GM19395 (cell line): ENCODE data around the gene LYPD1.

Experiments used
- ATAC-seq: cut with Tn5 transposase; IDR thresholded peaks from one replicate; pipeline ENCODE4 v1.9.1; 2021; ENCODE audit warnings: mild to moderate bottlenecking, moderate library complexity; ENCODE audit not compliant: unreplicated experiment

Gene LYPD1

DNA sequence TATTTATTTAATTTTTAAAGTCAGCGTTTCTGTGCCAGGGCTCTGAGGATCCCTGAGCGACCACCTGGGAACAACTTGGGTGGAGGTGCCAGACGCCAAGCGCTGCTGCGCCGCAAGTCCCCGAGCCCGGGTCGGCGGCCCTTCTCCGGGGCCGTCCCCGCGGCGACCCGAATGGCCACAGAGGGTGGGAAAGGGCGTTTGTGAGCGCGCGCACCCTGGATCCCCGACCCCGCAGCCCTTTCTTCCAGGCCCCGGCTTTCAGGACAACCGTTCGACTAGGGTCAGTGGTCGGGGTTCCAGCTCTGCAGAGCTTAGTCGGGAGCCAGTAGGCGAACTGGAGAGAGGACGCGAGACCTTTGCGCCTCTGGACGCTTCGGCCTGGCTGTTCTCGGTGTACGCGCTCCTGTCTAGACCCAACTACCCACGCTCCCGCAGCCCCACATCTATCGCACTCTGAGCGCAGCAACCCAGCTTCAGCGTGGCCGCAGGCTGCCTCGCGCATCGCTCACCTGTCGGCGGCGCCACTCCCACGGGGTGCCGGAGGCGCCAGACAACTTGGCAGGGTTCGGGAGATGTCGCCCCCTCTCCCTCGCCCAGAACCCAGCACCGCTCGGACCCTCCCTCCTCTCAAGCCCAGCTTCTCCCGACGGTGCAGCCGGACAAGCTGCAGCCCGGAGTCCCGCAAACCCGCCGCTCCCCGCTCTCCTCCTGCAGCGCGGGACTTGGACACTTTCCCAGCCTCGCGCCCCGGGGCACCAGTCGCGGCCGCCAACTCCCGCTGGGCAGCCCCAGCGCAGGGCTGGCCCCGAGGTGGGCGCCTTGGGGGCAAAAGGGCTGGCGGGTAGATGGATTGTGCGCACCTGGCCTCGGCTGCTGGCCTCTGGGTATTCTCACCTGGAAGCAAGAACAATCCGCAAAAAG is 758 bp downstream of the LYPD1 start:
- ATAC-seq: no peak

DNA sequence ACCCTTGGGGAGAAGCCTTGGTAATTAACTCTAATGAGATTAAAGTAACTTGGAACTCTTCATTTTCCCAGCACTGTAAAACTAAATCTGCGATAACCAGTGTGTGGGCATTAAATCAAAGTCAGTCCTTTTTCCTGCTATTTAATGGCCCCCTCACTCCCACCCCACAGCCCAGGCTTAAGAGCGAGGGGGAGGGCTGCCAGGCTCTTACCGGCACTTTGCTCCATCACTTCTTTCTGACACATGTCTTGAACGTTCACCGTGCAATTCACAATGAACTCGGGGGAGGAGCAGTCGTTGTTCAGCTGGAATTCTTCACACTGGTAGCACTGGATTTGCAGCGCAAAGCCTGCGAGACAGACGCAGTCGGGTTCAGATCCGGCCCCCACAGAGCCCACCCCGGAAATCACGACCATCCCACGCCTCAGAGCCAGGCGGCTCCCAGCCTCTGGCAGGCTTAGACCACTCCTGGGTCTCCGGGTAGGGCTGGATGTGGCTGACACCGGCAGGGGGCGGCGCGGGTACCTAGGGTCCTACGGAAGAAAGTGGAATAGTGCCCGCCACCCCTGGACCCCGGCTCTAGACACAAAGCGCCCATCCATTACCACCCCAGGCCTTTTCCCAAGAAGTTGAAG is 1.7 kb downstream of the LYPD1 start:
- ATAC-seq: no peak

DNA sequence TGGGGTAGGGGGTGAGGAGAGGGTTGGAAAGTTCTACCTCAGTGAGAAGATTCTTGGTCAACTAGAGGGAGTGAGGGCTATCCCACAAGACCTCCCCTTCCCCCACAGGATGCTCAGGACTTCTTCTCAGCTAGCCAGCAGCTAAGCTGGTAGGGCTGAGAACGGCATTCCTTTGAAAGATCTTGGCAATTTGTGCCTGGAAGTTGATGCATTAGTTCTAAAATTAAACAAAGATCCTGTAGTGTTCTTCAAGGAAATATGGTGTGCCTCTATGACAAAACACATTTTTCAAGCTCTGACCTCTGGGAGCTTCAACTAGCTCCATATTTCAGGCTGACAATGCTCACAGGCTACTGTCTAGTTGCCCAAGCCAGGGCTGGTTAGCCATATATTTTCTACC is 2.3 kb downstream of the LYPD1 start:
- ATAC-seq: no peak

DNA sequence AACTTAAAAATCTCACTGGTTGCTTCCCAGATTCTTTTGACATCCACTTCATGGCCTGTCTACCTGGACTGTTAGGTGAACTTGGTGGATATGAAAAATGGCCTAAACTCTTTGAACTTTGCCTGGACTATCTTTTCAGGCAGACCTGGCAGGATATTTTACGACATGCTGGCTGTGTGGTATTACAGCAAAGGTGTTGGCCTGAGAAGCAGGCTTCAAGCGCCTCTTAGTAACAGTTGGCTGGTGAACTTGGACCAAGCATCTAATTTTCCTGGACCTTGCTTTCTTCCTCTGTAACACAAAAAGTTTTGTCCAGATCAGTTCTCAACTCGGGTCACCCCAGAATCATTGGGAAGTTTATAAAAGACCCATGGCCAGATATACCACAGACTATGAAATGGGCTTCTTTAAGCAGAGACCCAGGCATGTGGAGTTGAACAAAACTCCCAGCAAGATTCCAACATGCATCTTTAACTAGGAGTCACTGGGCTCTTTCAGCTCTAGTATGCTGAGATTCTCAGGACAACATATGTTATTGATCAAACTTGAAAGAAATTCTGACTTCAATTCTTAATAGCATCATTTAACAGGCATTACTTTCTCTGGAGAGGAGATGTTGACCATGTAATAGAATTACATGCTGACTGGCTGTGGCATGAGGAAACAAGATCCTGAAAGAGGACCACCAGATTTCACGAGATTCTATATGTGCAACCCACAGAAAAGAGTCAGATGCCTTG is 4.4 kb downstream of the LYPD1 start:
- ATAC-seq: no peak

DNA sequence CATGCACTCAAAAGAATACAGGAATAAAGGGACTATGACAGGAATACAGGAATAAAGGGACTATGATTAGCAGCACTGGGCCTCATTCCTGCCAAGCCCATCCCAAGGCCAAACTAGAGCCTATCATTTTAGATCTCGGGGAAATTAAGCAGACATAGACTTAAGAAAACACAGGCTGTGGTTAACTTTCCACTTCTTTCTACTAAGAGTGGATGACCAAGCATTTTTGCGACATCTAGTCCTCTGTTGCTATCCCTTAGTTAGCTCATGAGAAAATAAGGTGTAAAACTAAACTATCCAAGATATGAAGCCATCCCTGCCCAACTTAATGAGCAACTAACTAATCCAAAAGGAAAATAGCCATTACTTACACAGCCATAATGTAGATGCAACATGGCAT is 5.9 kb downstream of the LYPD1 start:
- no peak for ATAC-seq

DNA sequence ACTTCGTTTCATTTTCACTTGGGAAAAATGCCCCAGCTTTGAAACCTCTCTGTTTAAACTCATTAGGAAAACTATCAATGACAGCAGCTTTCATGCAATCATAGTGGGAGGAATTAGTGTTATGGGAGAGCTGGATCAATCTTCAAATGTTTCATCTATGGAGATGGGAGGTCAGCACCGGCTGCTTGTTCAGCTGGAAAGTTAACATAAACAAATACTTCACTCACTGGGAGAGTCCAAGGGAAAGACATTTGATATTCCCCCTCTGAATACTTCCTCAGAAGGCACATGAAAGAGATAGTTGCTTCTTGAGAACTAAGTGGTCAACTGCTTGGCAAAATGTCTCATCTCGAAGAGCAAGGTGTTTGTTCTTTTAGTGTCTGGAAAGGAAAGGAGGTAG is 7.3 kb downstream of the LYPD1 start:
- ATAC-seq: no peak

DNA sequence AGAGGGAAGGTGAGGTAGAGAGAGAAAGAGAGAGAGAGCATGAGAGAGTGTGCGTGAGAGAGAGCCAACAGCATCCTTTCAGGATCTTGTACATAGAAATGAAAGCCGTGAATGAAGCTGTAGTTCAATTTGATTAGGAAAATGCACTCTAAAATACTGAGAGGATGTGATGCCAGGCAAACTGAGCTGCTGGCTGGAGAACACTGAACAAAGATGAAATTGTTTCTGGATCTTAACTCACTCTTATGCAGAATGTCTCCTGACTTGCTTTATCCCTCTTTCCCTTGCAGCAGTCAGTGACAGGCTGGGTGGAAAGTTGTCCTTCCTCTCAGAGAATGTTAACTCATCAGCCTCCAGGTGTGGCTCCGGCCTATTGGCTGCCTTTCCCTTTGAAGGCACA is 10.7 kb downstream of the LYPD1 start:
- ATAC-seq: no peak

DNA sequence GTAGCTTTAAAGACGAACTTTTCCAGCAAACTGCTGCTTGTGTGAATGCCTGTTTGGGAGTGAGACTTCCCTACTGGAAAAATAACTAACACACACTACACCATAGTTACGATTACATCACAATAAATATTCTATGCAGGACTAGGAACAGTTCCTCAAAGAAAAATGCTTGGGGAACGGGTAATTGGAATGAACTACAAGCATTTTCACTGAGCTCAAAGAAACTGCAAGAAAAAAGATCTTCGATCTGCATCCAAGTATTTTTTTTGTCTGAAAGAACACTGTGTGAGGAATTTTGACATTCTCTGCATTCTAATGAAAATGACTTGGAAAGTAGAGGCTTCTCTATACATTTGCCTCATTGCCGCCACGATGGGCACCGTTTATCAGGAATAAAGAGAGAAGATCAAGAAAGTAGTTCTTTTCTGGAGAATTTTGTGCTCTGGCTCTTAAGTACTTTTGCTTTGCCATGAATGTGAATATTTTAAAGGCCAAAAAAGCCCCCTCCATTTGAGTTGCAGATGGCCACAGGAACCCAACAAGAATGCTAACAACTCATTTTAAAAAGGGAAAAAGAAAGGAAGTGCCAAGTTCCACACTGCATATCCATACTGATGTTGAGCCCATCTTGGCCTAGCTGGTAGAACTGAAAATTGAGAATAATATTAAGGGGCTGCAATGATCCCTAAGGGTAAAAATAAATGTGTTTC is 13.6 kb downstream of the LYPD1 start:
- ATAC-seq: no peak

DNA sequence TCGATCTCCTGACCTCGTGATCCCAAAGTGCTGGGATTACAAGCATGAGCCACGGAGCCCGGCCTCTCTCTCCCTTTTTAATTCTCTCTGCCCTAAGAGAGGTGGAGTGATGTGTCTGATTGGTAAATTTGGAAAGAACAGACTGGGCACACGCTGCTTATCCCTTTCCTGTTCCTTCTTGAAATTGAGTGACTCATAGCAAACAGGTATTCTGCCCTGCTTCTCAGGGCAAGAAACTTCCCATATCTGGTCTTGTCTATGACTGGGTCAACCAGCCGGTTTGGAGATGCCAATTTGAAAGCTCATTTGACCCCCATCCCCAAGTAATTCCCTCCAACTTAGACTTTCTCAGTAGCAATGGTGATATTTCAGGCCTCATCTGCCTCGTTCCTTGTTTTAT is 15.0 kb downstream of the LYPD1 start:
- no peak for ATAC-seq

DNA sequence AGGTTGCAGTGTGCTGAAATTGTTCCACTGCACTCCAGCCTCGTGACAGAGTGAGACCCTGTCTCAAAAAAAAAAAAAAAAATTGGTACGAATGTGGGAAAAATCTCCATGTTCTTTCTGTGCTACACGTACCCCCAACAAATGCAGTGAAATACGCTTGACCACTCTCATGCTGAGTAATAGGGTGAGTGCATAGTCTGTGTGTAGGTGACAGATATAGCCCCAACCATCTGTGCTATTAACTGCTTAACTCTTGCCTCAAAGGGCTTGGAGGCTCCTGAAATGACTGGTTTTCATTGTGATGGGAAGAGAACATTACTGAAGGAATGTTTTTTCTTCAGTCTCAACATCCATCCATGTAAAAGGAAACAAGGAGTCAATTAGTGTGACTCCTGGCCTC is 15.7 kb downstream of the LYPD1 start:
- ATAC-seq: no peak

DNA sequence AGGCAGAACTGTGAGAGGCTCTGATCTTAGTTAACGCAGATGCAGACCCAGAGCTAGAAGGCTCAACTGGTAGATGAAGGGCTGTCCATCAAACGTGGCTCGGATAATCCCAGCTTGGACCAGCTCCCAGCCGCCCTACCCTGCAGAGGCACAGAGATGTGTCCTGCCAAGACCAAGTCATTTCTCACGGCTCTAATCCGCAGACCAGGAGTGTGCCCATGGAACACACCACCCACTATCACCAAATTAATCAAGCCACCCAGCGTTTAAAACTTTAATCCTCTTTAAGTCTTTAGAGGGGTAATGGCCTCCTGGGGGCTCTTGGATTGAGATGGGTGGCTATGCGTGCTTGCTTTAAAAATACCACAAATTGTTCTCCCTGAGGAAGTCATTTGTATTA is 17.5 kb downstream of the LYPD1 start:
- no peak for ATAC-seq

DNA sequence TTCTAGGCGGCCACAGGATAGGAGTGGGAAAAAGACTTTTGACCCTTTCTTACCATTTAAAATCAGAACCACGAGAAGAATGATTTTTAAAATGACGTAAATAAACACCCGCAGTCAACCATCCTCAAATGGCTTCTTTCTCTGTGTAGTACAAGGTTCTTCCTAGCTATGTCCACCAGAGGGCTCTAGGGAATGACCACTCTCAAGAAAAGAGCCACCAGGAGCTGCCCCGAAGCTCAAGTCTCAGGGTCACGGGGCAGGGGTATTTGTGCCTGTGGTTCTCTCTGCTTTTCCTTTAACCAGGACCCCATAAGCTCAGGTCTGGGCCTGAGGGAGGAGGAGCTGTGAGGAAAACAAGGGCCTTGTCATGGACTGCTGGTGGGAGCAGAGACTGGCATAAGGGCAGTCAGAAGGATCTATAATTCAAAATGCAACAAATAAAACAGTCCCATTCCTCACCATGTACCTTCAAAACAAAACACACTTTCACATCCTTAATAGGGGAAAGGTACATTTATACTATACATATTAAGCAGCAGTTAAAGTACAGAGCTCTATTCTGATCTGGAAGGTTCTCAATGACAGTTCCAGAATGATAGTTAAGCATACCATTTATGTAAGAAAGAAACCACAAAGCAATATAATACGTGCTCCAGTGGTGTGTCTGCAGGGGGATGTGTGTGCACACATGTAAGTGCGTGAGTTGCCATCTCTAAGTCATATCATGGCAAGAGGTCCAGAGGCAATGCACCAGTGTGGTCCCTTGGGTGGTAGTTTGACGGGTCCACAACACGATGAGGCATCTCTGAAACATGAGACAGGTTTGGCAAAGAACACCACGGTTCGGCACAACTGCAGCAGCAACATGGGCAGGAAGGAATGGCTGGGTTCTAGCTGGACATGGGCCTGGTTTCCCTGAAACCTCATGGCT is 18.6 kb downstream of the LYPD1 start:
- no peak for ATAC-seq

DNA sequence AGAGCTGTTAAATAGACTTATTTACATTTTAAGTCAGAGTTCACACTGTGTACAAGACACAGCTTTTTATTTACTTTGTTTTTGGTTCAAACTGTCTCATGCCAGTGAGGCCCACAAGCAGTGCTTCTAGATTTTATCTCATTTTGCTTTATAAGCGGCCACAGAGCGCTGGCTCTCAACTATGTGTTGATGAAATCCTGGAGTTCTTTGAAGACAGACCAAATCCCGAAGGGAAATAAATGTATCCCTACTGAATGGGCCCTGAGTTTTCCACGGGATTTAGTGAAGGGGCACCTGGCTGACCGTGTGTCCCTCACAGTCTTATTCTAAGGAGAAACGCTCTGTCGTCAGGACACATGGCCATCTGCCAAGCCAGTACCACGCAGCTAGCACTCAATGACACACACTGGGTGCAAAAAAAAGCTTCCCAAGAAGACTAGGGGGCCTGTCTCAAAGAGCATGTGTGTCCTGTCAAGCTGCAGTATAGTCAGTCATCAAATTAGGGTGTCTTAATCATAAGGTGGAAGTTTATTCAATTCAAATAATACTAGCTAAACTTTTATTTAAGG is 23.4 kb downstream of the LYPD1 start:
- ATAC-seq: no peak

DNA sequence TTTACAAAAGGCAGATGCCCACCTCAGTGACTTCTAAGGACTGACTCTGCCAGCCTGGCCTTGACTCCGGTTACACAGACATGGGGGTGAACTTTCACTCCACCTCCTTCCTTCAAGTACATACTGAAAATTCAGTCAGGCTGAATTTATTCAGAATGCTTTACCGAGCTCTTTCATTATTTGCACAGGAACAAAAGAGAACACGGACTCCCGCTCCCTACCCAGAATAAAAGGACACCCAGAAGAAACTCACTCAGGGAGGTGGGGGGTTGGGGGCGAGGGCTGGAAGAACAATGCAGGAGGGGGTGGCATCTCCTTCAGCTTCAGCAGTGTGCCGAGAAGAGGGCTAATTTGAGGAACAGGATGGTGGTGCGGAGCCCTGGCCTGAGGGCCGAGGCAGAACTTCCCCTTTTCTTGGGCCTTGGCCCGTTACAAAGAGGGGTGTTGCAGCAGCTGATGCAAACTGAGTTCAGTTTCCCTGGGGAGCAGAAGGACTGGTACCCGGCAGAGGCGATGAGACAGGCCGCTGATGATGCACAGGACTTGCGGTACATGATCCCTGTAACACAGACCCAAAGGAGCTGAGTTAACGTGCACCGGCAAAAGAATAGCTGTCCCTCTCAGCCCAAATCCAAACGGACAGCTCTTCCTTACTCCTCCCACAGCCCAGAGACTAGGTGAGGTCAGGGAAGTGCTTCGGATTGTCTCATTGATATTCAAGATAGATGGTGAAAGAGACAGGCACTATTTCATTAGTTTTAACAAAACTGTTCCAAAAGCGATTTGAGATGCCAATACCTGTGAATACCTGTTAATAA is 24.1 kb downstream of the LYPD1 start:
- ATAC-seq: no peak

DNA sequence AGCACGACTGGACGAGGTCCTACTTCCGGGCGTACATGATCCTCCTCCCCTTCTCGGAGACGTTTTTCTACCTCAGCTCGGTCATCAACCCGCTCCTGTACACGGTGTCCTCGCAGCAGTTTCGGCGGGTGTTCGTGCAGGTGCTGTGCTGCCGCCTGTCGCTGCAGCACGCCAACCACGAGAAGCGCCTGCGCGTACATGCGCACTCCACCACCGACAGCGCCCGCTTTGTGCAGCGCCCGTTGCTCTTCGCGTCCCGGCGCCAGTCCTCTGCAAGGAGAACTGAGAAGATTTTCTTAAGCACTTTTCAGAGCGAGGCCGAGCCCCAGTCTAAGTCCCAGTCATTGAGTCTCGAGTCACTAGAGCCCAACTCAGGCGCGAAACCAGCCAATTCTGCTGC is 24.8 kb downstream of the LYPD1 start:
- no peak for ATAC-seq

DNA sequence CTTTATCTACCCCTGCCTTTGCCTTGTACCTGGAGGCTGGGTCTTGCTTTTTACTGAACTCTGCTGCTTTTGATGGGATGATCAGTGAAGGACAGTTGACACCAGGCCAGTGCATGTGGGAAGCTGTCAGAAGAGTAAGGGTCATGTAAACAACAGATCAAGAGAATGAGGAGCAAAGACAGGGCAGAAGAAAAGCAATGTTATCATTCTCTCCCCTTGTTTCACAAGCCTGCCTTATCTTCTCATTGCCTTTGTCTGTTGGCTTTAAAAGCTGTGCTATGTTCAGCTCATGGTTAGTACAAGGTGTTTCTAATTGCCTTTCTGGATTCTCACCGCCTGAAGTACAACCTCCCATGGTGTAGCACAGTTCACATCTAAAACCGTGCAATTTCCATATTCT is 27.6 kb downstream of the LYPD1 start:
- no peak for ATAC-seq

DNA sequence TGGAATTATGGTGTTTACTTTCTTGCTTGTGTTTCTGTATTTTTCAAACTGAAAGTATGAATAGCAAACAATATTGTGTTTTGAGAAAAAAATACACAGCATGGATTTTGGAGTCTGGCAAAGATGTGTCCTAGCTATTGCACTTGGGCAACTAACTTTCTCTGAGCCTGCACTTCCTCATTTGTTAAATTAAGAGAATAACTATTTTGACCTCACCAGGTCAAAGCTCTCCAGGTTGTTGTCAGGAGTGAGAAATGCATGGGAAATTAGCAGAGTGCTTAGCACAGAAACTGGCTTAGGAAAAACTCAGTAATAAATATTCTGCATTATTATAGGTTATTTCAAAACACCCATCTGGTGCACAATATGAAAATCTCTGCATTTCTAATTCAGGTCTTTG is 28.2 kb downstream of the LYPD1 start:
- no peak for ATAC-seq

DNA sequence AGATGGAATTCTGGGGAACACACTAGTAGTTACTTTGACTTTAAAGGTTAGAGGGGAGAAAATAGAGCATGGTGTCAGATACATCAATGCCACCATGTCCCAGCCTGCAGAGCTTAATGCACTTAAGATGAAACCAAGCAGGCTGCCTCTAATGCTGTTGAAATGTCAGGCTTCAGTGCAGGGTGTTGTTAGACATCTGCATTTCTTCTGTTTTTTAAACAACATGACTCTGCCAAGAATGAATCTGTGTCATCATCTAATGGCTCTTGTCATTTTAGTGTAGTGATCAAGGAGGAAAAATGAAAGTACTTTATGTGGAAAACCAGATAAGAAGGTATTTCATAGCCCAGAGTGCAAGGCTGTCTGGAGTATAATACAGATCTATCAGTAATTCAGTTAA is 29.9 kb downstream of the LYPD1 start:
- ATAC-seq: no peak
